Ramos (cell line): ENCODE results near the gene SH3BGRL2.

Experiments used
- in situ Hi-C: fragments of 300-500 bp; cut with MboI; formaldehyde crosslinking; loops from one replicate; pipeline ENCODE4 v1.14.3; 2022; ENCODE audit warnings: low sequenced_read_pairs; ENCODE audit not compliant: unreplicated experiment

Gene SH3BGRL2

DNA sequence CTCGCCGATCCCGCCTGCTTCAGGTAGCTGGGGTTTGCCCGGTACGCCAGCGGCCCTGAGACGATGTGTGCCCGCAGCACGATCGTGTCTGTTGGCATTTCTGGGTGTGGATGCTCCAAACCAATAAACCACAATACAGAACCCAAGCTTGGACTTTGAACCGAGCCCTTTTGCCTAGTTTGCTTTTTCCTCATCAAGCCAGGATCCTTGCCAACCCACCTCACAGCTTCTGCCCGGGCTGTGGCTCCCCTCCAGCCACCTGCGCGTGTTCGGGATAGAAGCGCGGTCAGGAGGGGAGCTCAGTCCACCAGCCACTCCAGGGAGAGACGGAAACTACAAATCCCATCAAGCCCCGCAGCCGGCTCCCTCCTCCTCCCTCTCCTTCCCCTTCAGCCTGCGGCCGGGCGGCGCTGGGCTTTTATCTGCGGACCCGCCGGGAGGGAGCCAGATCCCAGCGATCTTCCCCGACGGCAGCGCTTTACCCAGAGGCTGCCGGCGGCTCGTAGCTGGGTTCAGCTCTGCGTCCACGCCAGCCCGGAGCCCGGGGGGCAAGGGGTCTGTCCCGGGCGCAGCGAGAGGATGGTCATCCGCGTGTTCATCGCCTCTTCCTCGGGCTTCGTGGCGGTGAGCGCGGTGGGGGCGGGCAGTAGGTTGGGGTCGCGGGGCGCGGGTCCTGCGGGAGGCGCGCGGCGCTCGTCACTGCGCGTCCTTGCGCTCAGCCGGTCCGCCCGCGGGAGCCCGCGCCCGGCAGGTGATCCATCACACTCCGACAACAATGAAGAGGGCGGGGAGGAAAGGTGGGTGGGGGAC is at the start of gene SH3BGRL2:
Gene SH3BGRL2, plus strand, starts transcription at position 447 of the 810 bp plus-strand sequence. Its CDS starts 133 bp downstream, at position 580.
- in situ Hi-C loops, result no loop called here

DNA sequence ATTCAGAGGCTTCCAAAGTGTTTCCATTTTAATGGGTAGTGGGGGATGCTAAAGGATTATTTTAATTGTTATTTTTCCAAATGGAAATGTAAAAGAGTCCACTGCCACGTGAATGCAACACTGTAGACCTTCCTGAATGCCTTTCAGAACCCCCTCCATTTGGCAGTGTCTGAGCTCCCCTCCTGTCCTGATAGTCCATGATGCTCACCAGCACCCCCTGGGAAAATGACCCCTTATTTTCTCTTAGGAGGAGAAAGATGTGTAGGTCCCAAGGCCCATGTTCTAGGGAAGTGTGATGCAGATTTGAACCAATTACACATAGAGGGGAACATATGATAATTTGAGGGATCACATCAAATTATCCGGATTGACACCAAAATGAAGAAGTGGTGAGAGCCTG is 46.8 kb upstream of the SH3BGRL2 start:
- in situ Hi-C loops, result no loop called here

DNA sequence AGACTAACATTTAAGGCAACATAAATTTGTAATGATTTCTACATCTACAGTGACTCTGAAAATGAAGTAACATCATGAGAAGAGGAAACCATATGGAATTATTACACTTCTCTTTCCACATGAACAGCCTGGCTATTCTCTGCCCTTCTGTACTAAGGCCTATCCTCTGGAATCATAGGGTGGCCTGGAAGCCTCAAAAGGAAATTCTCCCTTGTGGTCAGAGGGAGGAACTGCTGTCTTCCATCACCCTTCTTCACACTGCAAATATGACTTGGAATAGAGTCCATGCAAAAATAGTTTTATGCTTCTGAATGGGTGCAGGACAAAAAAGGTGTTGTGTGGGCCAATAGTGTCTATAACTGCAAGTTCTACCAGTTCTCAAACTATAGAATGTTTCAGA is 44.6 kb upstream of the SH3BGRL2 start:
- in situ Hi-C loops, result no loop called here

DNA sequence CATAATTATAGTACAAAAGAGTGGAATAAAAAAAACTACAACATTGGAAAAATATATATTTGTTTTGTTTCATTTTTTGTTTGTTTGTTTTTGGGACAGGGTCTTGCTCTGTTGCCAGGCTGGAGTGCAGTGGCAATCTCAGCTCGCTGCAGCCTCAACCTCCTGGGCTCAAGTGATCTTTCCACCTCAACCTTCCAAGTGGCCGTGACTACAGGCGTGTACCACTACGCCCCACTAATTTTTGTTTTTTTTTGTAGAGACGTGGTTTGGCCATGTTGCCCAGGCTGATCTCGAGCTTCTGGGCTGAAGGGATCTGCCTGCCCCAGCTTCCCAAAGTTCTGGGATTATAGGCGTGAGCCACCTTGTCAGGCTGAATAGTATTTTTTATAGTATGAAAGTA is 41.4 kb upstream of the SH3BGRL2 start:
- in situ Hi-C loops, result no loop called here

DNA sequence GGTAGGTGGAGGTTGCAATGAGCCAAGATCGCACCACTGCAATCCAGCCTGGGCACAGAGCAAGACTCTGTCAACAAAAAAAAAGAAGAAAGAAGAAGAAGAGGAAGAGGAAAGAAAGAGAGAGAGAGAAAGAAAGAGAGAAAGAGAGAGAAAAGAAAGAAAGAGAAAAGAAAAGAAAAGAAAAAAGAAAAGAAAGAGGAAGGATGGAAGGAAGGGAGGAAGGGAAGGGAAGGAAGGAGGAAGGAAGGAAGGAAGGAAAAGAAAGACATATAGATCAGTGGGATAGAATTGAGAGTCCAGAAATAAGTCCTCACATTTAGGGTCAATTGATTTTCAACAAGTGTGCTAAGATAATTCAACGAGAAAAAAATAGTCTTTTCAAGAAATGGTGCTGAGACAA is 34.0 kb upstream of the SH3BGRL2 start:
- in situ Hi-C loops, result no loop called here

DNA sequence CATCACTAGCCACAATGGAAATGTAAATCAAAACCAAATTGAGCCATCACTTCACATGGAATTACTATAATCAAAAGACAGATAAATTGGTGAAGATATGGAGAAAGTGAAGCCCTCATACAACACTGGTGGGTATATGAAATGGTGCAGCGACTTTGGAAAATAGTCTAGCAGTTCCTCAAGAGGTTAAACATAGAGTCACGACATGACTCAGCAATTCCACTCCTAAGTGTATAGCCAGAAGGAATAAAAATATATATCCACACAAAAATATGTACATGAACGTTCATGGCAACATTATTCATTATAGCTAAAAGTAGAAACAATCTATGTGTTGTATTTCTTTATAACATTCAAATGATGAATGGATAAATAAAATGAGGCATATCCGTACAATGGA is 33.1 kb upstream of the SH3BGRL2 start:
- in situ Hi-C loops, result no loop called here

DNA sequence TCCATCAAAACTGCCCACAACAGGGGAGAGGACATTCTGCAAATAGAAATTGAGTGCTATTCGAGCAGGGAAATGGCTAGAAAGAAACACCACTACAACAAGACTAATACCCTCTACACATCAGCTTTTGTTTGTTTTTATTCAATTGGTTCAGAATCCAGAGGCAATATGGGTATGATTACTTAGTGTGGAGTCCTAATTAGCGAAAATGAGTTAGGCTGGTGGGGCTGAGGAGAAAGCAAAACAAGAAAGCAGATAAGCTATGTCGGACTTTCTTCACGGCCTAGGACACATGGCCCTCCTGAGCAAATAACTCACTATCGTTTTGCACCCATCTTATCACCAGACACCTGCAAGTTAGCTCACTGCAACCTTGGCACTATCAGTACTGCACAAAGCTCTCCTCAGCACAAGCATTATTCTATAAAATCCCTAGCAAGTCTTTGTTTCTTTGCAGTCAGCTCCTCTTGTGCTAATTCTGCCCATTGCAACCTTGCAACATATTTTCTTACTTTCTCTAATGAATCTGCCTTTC is 31.3 kb upstream of the SH3BGRL2 start:
- in situ Hi-C loops, result no loop called here

DNA sequence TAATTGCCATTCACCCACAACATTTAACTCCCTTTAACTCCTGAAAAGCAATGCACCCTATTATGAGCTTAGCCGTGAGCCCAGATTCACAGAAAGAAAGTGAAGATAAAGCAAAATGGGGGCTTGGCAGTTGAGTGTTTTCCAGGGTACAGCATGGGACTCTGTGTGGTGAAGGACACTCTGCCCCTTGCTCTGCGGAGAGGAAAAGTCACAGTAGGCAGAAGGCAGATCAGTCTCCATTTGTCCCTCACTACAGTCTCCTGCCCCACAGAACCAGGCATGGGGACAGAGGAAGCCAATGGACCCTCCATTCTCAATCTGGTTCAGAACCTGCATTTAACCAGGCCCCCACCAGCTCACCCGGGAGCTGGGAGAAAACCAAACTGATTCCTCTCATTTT is 30.8 kb upstream of the SH3BGRL2 start:
- in situ Hi-C loops, result no loop called here

DNA sequence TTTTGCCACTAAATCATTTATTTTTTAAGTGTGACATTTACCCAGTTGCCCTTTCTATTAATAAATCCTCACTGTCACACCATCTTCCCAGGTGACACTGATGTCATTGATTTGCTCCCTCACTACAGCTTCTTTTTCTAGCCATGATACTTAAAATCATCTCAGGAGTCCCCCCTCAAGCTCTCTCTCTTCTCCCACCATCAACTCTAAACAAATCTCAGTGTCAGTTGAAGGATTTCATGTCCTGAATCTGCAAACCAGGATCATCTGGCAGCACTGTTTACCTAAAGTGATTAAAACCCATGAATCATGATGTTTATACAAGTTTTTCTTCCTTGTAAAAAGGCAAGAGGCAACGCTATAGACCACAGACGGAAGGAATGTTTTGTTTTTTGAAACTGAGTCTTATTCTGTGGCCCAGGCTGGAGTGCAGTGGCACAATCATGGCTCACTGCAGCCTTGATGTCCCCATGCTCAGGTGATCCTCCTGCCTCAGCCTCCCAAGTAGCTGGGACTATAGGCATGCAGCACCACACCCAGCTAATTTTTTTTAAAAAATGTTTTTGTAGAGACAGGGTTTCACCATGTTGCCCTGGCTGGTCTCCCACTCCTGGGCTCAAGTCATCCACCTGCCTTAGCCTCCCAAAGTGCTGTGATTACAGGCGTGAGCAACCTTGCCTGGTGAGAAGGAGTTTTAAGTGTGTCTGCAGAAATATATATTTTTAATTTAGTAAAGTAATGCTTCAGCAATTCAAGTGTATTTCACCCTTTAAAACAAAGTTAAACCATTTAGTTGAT is 30.1 kb upstream of the SH3BGRL2 start:
- in situ Hi-C loops, result no loop called here

DNA sequence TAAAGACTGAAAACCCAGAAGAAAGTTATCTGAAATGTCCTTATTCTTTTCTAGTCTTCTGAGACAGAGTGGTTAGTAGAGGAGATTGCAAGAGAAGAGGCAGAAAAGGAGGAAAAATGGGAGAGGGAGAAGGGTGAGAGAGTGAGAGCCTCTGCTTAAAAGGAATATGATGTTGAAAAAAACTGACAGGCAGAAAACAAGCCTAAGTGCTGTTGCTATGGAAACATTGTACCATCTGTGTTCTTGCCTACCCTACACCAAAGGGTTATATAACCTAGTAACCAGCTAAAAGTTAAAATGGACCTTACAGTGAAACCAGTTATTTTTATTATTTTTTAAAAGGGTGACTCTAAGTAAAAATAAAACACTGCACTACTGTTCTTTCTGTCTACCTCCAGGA is 28.3 kb upstream of the SH3BGRL2 start:
- in situ Hi-C loops, result no loop called here

DNA sequence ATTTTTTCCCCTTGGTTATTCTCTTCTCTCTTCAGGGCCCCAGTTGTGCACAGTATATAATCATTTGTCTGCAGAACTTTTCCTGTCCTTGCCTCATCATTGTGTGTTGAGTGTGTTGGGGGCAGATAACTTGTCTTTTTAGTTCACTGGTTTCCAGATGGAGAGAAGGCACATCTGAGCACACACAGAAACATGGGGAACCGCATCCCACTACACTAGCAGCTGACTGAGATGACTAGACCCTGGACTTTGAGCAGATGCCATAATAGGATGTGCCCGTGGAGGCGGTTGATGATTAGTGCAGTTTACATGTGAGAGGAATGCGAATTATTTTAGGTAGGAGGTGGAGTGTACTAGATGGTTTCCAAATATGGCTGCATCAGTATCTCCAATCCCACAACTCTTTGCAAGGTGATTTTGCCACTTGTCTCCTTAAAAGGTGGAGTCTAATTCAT is 26.5 kb upstream of the SH3BGRL2 start:
- in situ Hi-C loops, result no loop called here

DNA sequence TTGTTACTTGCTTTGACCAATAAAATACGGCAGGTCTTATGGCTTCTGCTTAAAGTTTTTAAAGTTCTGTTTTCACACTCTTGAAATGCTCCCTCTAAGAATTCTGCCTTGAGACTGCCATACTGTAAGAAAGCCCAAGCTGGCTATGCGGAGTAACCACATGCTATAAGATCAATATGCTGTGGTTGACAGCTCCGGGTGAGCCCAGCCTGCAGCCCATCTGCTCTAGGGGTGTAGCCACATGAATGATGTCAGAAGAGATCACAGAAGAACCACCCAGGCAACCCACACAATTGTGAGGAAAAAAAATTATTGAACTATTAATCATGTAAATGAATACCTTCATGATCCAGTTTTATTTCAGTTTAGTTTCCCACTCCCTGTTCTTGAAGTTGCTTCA is 26.1 kb upstream of the SH3BGRL2 start:
- in situ Hi-C loops, result no loop called here

DNA sequence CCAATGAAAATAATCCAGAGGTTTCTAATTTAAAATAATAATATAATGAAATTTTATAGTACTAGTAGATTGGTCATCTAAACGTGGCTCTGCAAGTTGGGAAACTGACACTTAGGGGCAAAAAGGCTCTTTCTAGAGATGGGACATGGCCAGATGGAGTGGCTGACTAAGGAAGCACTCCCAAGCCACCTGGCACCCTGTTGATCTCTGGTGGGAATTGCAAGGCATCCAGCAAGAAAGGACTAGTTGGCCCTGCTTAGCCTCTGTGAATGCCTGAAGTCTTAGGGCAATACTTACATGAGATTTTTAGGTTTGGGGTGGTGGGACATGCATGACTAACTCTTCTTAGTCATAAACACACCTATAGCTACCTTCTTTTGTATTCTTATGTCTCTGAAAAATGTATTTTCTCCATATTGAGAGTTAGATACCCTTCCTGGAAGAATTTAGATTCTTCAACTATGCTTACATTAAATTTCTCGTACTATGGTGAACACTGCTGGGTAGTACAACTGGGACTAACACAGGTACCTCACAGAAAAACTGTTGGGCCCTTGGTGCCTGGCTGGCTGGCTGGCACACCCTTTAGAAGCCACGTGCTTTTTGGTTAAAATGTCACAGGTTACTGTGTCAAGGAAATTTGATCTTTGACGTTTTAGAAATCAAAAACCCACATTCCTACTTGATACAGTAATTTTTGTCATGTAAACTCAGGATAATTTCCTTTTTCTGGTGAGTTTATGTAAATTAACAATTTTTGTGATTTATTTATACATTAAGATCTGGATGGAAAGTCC is 25.0 kb upstream of the SH3BGRL2 start:
- in situ Hi-C loops, result no loop called here

DNA sequence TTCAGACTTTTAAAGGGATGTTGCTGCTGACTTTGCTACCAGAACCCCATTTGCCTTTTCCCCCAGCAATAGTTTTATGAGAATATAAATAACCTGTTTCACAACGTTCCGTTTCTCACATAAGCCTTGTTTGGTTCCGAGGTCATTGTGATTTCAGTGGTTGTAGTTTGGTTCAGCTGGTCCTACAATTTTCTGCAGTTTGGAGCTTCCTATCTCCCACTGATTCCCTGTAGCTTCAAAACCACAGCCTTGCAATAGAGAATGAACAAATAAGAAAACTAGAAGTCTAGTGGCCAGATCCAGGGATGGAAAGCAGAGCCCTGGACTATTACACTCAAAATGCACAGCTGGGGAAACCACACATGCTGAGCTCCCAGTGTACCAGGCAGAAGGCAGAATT is 24.1 kb upstream of the SH3BGRL2 start:
- in situ Hi-C loops, result no loop called here

DNA sequence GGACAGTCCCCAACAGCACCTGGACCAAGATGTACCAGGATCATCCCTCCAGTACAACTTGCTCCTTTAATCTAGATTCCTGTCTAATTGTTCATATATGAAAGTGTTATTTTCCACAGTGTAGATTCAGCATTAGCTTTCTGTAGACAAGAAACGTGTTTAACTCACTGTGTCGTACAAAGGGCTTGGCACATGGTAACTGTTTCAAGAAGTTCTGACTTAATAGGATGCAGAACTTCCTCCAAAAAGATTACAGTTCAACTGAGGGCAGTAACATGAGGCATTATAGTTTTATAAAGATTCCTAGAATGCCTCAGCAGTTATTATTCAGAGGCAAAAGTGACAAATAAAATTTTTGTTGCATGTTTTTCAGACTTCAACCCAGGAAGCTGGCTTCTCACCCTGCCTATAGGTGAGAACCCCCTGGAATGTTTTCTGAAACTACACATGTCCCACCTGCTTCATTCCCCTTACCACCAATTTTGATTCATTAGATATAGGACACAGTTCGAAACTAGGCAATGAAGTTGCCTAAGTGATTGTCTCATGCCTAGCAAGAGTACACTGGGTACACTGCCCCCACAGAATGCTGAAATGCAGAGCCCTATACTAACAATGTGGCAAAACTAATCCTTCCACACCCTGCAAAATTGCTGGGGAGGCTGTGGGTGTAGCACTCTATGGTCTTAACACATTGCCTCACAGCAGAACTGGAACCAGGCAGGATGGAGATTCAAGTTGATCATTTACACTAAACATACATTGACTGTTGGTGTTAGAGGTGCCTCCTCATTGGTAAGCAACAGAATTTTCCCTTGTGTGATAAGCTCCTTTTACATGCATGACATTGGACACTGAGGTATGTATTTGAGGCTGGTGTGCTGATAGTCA is 22.6 kb upstream of the SH3BGRL2 start:
- in situ Hi-C loops, result no loop called here

DNA sequence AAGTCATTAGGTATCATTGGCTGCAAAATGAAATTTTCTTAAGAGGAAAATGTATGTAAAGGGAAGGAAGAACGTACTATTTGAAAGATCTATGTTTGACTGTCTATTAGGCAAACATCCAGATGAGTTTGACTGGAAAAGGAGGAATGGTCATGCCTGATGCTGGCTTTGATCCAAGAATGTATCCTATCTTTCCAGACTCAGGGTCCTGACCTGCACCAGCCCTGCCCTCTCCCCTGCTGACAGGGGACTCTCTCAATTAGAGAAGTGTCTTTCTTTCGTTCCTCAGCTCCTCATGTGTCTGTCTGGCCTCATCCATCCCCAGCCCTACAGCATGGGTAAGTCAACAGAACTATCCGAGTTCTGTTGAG is 21.9 kb upstream of the SH3BGRL2 start:
- in situ Hi-C loops, result no loop called here

DNA sequence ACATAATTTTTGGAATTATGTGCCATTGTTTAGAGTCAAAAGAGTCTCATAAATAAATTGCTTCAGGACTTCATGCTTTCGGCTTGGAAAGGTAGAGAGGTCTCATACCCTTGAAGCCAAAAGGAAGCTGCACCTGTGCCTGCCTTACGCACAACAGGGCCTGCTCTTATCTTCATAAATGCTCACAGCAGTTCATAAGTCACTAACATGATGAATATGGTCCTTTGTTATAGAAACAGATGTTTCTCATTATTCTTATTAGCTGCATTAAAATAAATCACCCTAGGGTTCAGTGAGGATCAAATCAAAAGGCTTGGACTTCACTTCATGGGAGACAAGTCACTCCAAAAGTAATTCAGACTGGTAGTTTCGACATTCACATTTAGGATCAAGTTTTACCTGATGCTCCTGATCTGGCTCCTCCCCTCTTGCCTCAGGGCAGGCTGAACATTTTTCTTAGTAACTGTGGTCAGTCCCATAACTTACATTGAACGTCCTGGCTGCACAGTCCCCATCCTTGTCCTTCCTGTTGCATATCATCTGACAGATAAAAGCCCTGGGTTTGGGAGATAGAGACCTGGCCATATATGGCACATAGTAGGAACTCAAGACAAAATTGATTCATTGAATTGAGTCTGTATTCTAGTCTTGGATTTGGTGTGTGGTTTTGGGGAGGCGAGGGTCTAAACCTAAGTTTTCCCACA is 20.7 kb upstream of the SH3BGRL2 start:
- in situ Hi-C loops, result no loop called here

DNA sequence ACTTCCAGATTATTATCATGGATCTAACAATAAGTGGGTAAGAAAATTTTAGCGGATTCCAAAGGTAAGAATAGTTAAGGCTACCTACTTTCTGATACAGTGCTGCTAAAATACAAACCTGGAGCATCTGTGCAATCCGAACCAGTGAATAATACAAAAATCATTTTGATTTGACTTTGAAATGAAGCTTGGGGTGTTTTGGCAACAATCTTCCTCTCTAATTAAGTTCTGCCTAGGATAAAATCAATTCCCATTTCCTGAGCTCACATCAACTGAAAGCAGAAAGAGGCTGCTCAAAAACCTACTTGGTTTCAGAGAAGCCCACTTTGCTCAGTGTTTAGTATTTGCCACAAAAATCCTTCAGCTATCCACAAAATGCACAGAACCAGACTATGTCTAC is 18.7 kb upstream of the SH3BGRL2 start:
- in situ Hi-C loops, result no loop called here

DNA sequence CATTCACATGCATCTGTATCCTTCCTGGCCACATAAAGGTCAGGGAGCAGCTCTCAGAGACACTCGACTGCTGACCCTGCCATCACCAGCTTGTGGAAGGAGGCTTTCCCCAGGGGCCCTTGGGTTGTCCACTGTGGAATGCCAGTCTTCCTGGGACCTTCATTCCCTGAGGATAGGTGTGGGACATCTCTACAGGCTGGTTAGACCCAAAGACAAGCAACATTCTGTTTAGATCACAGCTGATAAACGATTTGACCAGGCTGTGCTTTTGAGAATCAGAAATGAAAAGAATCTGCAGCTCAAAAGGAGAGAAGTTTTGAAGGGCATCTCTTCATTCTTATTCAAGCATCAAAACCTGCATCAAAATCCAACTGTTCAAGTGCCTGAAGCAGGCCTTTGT is 18.2 kb upstream of the SH3BGRL2 start:
- in situ Hi-C loops, result no loop called here
